Naive B cell (primary cell): Measurements from ENCODE around the gene BRMS1. TPM values are rescaled to one million over a fixed set of nuclear protein-coding genes. Genes with fewer than 3 reads are reported as not detected.
A peak's percentile ranks its signal among the peaks of the same experiment; 100 is the strongest.

Source experiments
- ATAC-seq, 2 donors: fragments of 150-1000 bp; cut with Tn5 transposase; 2 replicates each; pipeline ENCODE4 v1.10.0; 2021; ENCODE audit warnings: low read depth in 2 of 2, mild to moderate bottlenecking in 2 of 2, moderate library complexity in 2 of 2
- DNase-seq: peaks from one replicate; pipeline ENCODE4 v3.0.0; 2022
- H3K27ac Mint-ChIP-seq, 6 donors: one replicate each; pipeline ENCODE4 v1.8.0; 2020 to 2022; ENCODE audit warnings: mild to moderate bottlenecking in 6 of 6, mixed read lengths in 6 of 6, moderate library complexity in 5 of 6, inconsistent platforms in 2 of 6
- H3K27me3 Mint-ChIP-seq, 3 donors: one replicate each; pipeline ENCODE4 v1.8.0; 2021 to 2022; ENCODE audit warnings: mixed read lengths in 3 of 3, mild to moderate bottlenecking in 1 of 3
- H3K36me3 Mint-ChIP-seq, 2 donors: one replicate each; pipeline ENCODE4 v1.8.0; 2020 to 2022; ENCODE audit warnings: mixed read lengths in 2 of 2, inconsistent platforms in 1 of 2, mild to moderate bottlenecking in 1 of 2
- H3K4me1 Mint-ChIP-seq, 3 donors: one replicate each; pipeline ENCODE4 v1.8.0; 2020 to 2022; ENCODE audit warnings: mixed read lengths in 3 of 3, inconsistent platforms in 1 of 3, mild to moderate bottlenecking in 1 of 3, moderate library complexity in 1 of 3
- H3K4me3 Mint-ChIP-seq, 8 donors: one replicate each; pipeline ENCODE4 v1.8.0; 2020 to 2022; ENCODE audit warnings: mild to moderate bottlenecking in 8 of 8, mixed read lengths in 8 of 8, moderate library complexity in 8 of 8, inconsistent platforms in 2 of 8
- H3K9me3 Mint-ChIP-seq, 7 donors: one replicate each; pipeline ENCODE4 v1.8.0; 2020 to 2022; ENCODE audit warnings: mixed read lengths in 7 of 7, mild to moderate bottlenecking in 5 of 7, inconsistent platforms in 2 of 7, moderate library complexity in 1 of 7
- polyA plus RNA-seq, 6 donors: library from polyadenylated mRNA; unstranded; fragments of 300-500 nt; fragmentation: Illumina TruSeq; gene quantifications; one replicate each; pipeline ENCODE4 v1.2.3, GENCODE V29; 2021; ENCODE audit warnings: low read depth in 6 of 6

The BRMS1 gene
- polyA plus RNA-seq, 6 donors from 2014 or later = 56.2 to 81.6 (median 73.0) TPM

DNA sequence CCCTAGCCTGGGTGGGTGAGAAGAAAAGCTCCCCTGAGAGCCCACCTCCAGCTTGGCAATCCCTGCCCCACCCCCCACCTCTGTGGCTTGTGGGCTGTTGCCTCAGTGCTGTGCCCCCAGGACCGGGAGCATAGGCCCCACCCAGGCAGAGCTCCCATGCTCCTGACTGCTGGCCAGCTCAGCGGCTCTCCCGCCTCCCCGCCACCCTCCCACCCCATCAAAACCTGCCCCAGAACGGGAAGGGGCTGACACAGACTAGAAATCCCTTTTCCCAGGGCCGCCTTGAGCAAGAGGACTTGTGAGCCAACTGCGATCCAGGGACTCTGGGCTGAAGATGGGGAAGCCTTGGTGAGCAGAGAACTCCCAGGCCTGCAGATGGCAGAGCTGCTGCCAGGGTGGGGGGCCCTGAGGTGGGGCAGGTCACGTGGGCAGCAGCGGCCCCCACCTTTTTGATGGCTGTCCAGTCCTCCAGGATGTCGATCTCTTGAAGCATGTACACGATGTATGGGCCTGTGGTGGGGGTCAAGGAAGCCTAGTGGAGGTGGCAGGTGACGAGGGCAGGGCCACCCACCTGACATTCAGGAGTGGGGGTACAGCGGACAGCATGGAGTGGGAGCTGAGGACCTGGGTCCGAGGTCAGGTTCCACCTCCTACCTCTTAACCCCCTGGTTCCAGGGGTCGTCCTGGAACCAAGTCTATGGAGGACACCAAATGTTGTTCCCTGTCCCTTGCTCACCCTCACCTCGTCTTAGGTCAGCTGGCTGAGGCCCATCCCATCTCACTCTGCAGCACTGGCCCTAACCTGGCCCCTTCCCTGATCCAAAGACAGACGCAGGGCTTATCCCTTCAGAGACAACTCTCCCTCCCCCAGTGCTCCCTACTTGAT, 6.4 kb downstream of the BRMS1 start:
- Mint-ChIP-seq H3K4me3 (no peak overlapping the region), H3K27ac (peak overlapping the region in 1 of 6 donors; percentile 76), H3K27me3 (peaks cover 0 to 17% (median 8%) of the 10 kb centered on the region in 3 donors), H3K36me3 (peaks cover 7 to 32% of the 10 kb centered on the region in 2 donors), H3K4me1 (peaks cover 21 to 38% (median 31%) of the 10 kb centered on the region in 3 donors), H3K9me3 (no peaks in the 10 kb centered on the region)
- ATAC-seq (no peak), DNase-seq (no peak)

DNA sequence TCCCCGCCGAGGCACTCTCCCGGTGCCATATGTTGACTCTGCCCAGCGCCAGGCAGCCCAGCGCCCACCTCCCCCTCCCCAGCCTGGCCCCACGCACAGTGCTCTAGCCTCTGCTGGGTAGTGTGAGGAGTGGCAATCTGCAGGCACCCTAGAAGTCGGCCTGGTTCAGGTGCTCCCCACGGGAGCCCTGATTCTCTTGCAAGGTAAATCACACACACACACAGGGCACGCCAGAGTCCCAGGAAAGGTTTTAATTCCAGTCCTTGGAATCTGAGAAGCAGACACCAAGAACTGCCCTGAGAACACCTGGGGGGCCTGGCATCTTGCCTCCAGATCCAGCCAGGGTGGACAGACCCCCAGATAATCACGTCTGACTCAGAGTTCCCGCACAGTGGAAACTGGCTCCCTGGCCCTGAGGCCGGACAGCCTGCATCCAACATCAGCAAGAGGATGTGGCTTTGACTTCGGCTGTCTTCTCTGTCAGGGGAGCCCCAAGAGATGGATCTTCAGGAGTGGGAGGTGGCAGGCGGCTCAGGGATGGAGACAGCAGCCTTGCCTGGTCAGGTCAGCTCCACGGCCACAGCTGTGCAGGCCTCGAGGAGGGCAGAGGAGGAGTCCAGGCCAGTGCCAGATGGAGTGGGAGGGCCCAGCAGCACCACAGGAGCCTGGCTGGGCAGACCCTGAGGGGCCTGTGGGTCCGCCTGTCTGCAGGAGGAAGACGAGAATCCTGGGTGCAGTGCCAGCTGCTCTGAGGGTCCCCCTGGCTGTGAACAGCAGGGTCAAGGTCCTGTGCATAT, 7.6 kb downstream of the BRMS1 start:
- H3K27ac Mint-ChIP-seq = peak overlapping the region in 1 of 6 donors; percentile 56
- peaks cover 0 to 23% of the 10 kb centered on the region in 2 donors for H3K36me3 Mint-ChIP-seq
- H3K27me3 Mint-ChIP-seq = peaks cover 0 to 17% (median 8%) of the 10 kb centered on the region in 3 donors
- H3K4me1 Mint-ChIP-seq = peaks cover 13 to 28% (median 20%) of the 10 kb centered on the region in 3 donors
- DNase-seq (no peak), ATAC-seq (no peak)
- H3K4me3 Mint-ChIP-seq = peak overlapping the region in 1 of 8 donors; percentile 33
- H3K9me3 Mint-ChIP-seq = no peaks in the 10 kb centered on the region

DNA sequence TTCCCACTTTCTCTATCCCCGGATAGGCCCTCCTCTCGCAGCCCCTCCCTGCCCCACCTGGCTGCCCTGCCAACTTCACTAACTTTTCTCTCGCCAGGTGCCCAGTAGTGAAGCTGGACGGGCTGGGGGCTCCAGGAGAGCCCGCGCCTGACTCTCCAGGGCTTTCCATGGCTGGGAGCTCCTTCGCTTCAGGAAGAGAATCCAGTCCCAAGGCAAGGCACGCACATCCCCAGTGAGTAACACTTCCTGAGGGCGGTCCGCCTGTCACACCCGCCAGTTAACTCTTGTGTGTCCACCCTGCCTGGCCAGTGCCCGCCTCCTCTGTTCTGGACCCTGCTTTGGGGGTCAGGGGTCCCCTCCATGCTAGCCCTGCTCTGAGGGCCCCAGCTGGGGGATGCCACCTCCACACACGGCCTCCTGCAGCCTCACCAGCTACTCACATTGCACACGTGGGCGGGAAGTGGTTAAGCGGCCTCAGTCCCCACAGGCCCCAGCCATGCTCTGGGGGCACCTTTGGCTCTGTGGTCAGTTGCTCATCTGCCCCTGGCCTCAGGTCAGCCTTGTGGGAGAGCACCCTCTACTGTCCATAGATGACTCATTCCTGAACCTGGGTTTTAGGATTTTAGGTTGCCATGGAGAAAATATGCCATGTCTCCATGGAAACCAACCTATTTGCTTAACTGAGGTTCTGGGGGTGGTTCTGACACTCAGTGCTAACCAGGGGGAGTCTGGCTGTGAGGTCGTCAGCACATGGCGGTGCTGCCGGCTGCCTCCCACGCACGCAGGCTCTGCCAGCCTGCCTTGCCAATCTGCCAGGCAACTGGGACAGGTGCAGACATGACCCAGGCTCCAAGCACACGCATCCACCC, 8.4 kb downstream of the BRMS1 start, which contains the start of gene RIN1:
RIN1 (minus strand) TSS at position 201 of the 869 bp plus-strand sequence; CDS start at position 169, 32 bp downstream.
- Mint-ChIP-seq H3K36me3 (peaks cover 0 to 15% of the 10 kb centered on the region in 2 donors), H3K4me1 (peaks cover 9 to 21% (median 20%) of the 10 kb centered on the region in 3 donors), H3K27me3 (peaks cover 0 to 17% (median 8%) of the 10 kb centered on the region in 3 donors), H3K9me3 (no peaks in the 10 kb centered on the region), H3K4me3 (peak within 1 kb of the TSS; percentile 29 to 85 (median 68)), H3K27ac (peak within 1 kb of the TSS in 2 of 6 donors; percentile 24 to 73)
- ATAC-seq (peak; percentile 40 to 61), DNase-seq (no peak)

DNA sequence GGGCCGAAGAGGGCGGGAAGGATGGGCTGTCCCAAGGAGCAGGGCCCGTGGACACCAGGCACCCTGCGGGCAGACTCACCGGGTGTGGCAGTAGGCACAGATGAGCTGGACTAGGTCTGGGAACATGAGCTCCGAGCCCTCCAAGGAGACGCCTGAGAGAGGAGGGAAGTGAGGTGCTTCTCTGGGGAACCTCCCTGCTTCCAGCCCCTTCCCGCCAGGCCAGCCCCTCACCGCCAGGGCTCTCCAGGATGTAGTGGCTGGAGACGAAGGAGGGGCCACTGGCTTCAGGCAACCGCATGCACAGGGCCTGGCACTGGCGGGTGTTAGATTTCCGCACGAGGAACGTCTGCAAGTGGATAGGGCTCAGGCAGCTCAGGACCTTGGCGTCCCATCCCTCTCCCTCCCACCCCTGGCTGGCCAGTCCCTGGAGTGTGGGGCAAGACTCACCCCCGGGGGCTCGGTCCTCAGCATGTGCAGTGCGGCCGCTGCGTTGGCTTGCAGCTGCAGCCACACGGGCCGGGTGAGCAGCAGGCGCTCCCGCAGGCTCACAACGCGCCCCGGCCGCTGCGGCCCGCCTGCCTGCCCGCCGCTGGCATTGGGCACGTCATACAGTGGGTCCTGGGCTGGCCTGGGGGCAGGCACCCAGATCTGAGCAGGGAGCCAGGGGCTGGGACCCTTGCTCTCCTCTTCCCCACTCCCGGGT, 9.2 kb downstream of the BRMS1 start:
- H3K4me1 Mint-ChIP-seq = peaks cover 9 to 20% (median 18%) of the 10 kb centered on the region in 3 donors
- H3K36me3 Mint-ChIP-seq = peaks cover 0 to 8% of the 10 kb centered on the region in 2 donors
- H3K9me3 Mint-ChIP-seq = no peaks in the 10 kb centered on the region
- ATAC-seq (peak; percentile 36 to 39), DNase-seq (no peak)
- H3K4me3 Mint-ChIP-seq = peak overlapping the region in 6 of 8 donors; percentile 29 to 85 (median 68)
- H3K27ac Mint-ChIP-seq = no peak overlapping the region
- peaks cover 0 to 17% (median 8%) of the 10 kb centered on the region in 3 donors for H3K27me3 Mint-ChIP-seq

DNA sequence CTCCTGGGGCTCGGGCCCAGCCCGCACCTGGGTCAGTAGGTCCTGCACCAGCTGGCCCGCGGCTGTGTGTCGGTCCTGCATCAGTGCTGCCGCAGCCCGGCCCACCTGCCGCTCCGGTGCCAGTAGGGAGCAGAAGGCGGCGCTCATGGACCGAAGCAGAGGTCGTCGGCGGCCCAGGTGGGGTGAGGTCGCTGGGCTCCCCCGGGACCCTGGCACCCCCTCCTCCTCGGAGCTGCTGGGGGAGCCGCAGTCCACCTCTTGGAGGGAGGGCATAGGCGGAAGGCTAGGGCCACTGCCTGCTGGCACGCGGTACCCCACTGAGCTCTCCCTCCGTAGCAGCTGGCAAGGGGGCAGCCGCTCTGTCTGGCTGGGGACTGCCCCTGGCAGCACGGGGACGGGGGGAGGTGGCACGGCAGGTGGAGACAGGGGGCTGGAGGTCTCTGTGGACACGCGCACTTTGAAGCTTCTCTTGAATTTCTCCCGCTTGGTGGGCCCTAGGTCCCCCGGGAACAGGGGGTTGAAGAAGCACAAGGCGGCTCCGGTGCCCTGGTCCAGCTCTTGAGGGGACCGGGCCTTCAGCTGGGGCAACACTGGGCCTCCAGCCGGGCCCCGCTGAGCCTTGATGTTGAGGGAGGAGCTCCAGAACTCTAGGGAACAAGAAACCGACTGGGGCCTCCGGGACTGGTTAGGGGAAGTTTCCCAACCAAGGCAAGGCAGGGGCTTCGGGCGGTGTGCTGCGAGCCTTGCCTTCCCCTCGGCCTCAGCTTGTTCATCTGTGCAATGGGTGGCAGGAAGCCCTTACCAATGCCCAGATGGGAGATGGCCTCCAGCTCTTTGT, 10.1 kb downstream of the BRMS1 start:
- no peak overlapping the region for H3K27ac Mint-ChIP-seq

DNA sequence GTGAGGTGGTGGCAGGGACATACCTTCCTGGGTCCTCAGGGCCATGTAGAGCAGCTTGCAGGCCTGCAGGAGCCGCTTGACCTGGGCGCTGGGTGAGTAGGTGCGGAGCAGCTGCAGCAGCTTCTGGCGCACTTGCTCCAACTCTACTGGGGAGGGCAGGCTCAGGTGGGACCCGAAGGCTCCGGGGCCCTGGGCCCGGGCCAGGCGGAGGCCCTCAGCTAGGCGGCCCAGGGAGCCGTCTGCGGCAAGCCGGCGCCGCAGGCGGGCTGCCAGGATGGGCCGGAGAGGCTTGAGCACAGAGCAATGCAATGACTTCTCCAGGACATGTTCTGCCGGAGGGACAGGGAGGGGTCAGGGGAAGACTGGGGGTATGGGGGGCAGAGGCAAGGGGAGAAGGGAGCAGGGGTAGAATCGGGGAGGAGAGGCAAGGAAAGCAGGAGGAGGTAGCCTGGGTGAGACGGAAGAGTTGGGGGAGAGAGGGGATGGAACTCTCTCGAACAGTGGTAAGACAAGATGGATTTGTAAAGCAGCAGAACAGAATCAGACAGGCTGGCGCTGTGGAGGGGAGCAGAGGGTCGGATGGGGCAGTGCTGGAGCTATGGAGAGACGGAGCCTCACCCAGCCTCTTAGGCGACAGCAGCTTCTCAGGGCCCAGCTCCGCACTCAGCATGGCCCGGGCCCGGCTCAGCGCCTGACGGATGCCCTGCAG, 10.9 kb downstream of the BRMS1 start:
- no peaks in the 10 kb centered on the region for H3K9me3 Mint-ChIP-seq
- no peak for ATAC-seq
- peaks cover 9 to 17% (median 16%) of the 10 kb centered on the region in 3 donors for H3K4me1 Mint-ChIP-seq
- peaks cover 0 to 17% (median 8%) of the 10 kb centered on the region in 3 donors for H3K27me3 Mint-ChIP-seq
- H3K27ac Mint-ChIP-seq = no peak overlapping the region
- H3K36me3 Mint-ChIP-seq = peaks cover 0 to 5% of the 10 kb centered on the region in 2 donors
- no peak overlapping the region for H3K4me3 Mint-ChIP-seq
- no peak for DNase-seq

More for the DNA sequence above, 10.1 kb downstream of the BRMS1 start:
- peaks cover 0 to 17% (median 8%) of the 10 kb centered on the region in 3 donors for H3K27me3 Mint-ChIP-seq
- no peak for ATAC-seq
- no peak for DNase-seq
- peaks cover 9 to 20% (median 18%) of the 10 kb centered on the region in 3 donors for H3K4me1 Mint-ChIP-seq
- no peaks in the 10 kb centered on the region for H3K9me3 Mint-ChIP-seq
- H3K36me3 Mint-ChIP-seq = peaks cover 0 to 8% of the 10 kb centered on the region in 2 donors
- peak overlapping the region in 5 of 8 donors; percentile 9 to 65 (median 45) for H3K4me3 Mint-ChIP-seq

DNA sequence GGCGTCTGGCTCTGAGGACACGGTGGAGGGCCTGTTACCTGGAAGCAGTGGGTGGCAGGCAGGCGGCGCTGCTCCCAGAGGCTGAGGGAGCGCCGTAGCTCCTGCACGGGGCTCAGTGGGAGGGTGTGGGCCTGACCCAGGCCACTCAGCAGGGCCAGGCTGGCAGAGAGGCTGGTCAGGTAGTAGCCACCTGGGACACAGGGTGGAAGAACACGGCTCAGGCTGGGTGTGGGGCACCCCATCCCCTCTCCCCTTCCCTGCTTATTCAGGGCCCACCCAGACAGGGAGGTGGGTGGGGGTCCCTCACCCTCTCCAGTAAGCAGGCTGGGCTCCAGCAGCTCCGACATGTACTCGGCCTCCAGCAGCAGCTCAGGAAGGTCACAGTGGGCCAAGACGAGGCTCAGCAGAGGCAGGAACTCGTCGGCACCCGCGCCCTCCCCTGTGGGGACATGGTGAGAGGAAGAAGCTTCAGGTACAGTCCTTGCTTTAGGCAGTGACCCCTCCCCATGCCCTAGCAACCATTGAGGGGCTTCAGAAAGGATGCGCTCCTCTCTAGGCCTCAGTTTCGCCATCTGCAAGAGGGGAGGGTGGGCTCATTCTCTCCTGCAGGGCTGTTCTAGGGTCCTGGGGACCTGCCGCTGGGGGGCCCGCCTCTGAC, 11.6 kb downstream of the BRMS1 start:
- Mint-ChIP-seq H3K27ac (no peak overlapping the region), H3K4me3 (no peak overlapping the region), H3K36me3 (no peaks in the 10 kb centered on the region), H3K9me3 (no peaks in the 10 kb centered on the region), H3K27me3 (peaks cover 0 to 17% (median 8%) of the 10 kb centered on the region in 3 donors), H3K4me1 (peaks cover 13 to 18% (median 17%) of the 10 kb centered on the region in 3 donors)
- ATAC-seq (no peak), DNase-seq (no peak)

- Mint-ChIP-seq H3K27me3 (peaks cover 0 to 19% (median 10%) of the 10 kb centered on the region in 3 donors), H3K9me3 (no peaks in the 10 kb centered on the region), H3K27ac (no peak overlapping the region), H3K4me1 (peaks cover 20 to 23% (median 22%) of the 10 kb centered on the region in 3 donors), H3K4me3 (no peak overlapping the region), H3K36me3 (no peaks in the 10 kb centered on the region)
- no peak for DNase-seq
- no peak for ATAC-seq
Observed at GRCh38 chr11:66332371-66333219, 12.3 kb downstream of the BRMS1 start.

DNA sequence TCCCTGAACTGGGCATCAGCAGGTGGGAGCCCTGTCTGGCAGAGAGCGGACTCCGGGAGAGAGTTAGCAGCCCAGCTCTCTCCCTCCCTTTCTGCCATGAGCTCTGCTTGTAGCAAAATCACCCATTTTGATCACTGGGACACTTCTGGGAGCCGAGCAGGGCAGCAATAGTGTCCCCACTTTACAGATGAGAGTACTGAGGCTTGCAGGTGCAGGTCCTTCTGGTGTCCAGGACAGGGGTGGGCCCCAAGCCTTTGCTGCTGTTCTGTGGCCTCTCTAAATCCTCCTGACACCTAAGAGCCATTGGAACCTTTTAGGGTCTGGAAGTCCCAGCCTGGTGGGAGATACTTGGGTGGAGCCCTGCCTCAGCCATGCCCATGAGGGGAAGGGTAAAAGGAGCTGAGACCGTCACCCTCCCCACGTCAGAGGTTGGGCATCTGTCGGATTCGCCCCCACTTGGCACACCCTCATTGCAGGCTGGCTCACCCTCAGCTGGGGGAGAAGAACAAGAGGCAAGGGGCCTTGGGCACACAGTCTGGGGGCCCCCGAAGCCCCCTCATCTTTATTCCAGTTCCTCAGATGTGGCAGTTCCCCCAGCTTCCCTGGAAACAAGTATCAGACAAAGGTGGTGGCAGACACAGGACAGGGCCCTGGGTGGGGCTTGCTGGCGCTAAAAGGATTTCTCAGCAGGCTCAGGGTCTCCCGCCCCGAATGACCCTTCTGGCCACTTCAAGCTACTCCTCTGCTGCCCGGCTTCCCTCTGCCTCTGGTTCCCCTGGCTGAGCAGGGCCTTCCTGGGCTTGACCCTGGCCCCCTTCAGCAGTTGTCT, 13.1 kb downstream of the BRMS1 start:
- H3K4me3 Mint-ChIP-seq = no peak overlapping the region
- no peak overlapping the region for H3K27ac Mint-ChIP-seq
- no peak for DNase-seq
- no peaks in the 10 kb centered on the region for H3K9me3 Mint-ChIP-seq
- no peak for ATAC-seq
- peaks cover 24 to 27% (median 24%) of the 10 kb centered on the region in 3 donors for H3K4me1 Mint-ChIP-seq
- peaks cover 0 to 23% (median 16%) of the 10 kb centered on the region in 3 donors for H3K27me3 Mint-ChIP-seq
- no peaks in the 10 kb centered on the region for H3K36me3 Mint-ChIP-seq
